ENCODE data around the gene TSPAN5.
A peak's percentile ranks its signal among the peaks of the same experiment; 100 is the strongest.
"Not testable (repeated sequence)": the region's sequence is repeated elsewhere in the genome, so short reads cannot be mapped to it uniquely, and the experiment has no call there.

Gene TSPAN5

DNA sequence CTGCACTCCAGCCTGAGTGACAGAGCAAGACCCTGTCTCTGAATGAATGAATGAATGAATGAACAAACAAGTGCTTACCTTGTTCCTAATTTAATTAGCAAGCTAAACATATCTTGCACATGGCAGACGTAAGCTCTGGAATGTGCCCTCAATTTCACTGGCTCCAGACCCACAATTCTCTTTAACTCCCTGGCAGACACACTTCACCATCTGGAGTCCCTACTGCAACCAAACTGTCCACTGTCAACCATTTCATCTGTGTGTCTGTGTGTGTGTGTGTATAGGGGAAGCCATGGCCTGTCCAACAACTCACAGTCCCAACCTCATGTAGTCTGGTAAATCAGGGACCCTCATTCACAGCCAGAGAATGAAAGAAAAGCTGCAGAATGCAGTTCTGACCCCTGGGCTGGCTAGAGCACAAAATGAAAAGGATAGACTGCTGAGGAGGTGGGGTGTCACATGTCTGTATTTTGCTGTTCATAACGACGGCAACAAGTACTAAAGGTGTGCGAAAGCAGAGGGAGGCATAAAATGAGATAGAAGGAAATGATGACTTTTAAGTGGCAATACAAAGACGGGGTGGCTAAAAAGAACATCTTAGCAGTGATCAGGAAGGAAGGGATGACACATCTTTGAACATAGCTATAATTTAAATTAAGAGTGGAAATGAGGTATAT lies 114.1 kb downstream of the TSPAN5 start:
- H3K36me3 ChIP-seq (ENCODE audit: control insufficient read depth, insufficient read depth, low read length): no peaks in the 10 kb centered on the region
- no peak overlapping the region for H3K9ac ChIP-seq (ENCODE audit: low read length)
- H3K9me3 ChIP-seq (ENCODE audit: control insufficient read depth, insufficient read depth, low read depth, low read length): no peaks in the 10 kb centered on the region
- H3K27ac ChIP-seq (ENCODE audit: low read depth, low read length): no peak overlapping the region
- 0 out of 2 replicates have a peak, but pooled peaks cover 3% of the 10 kb centered on the region for H3K4me1 ChIP-seq (ENCODE audit: control insufficient read depth, insufficient read depth, low read length)
- H3K4me3 ChIP-seq (ENCODE audit: low read depth, low read length): no peak overlapping the region
- no peaks in the 10 kb centered on the region for H3K27me3 ChIP-seq (ENCODE audit: control insufficient read depth, insufficient read depth, low read length)

DNA sequence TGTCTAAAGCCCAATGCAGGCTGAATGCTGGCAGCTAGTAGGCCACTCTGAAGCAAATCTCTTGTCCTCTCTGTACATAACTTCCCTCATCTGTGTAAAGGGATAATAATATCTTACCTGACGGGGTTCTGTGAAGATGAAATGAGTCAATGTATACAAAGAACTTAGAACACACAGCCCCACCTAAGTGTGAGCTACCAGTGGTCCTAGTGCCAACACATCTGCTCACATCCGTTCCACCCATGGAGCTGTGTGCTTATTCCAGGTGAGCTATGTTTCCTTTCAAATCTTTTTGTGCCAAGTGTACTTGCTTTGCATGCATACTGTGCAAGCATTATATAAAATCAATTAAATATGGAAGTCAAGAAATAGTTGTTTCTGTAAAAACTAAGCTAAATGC lies 116.4 kb downstream of the TSPAN5 start:
- Histone ChIP-seq H3K9ac (ENCODE audit: low read length) (no peak overlapping the region), H3K4me1 (ENCODE audit: control insufficient read depth, insufficient read depth, low read length) (peaks cover 5% of the 10 kb centered on the region), H3K4me3 (ENCODE audit: low read depth, low read length) (no peak overlapping the region), H3K27ac (ENCODE audit: low read depth, low read length) (no peak overlapping the region), H3K9me3 (ENCODE audit: control insufficient read depth, insufficient read depth, low read depth, low read length) (no peaks in the 10 kb centered on the region), H3K27me3 (ENCODE audit: control insufficient read depth, insufficient read depth, low read length) (no peaks in the 10 kb centered on the region), H3K36me3 (ENCODE audit: control insufficient read depth, insufficient read depth, low read length) (no peaks in the 10 kb centered on the region)

DNA sequence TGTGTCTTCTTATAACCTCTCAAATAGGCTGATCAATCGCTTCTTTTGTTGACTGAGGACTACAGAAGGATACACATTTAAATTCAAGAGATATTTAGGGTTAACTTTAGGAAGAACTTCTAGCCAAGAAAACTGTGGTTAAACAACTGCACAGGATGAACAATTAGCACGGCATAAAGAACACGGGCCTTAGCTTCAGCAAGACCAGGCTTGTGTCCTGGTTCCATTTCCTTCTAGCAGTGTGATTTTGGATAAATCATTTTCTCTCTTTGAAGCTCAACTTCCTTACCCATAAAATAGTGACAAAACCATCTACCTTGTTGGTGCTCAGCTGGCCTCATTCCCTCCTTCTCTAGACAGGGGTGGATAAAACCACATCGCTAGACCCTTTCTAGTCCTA lies 117.6 kb downstream of the TSPAN5 start:
- Histone ChIP-seq H3K4me1 (ENCODE audit: control insufficient read depth, insufficient read depth, low read length) (peaks cover 11% of the 10 kb centered on the region), H3K4me3 (ENCODE audit: low read depth, low read length) (no peak overlapping the region), H3K27me3 (ENCODE audit: control insufficient read depth, insufficient read depth, low read length) (no peaks in the 10 kb centered on the region), H3K36me3 (ENCODE audit: control insufficient read depth, insufficient read depth, low read length) (no peaks in the 10 kb centered on the region), H3K27ac (ENCODE audit: low read depth, low read length) (no peak overlapping the region), H3K9ac (ENCODE audit: low read length) (no peak overlapping the region), H3K9me3 (ENCODE audit: control insufficient read depth, insufficient read depth, low read depth, low read length) (no peaks in the 10 kb centered on the region)

DNA sequence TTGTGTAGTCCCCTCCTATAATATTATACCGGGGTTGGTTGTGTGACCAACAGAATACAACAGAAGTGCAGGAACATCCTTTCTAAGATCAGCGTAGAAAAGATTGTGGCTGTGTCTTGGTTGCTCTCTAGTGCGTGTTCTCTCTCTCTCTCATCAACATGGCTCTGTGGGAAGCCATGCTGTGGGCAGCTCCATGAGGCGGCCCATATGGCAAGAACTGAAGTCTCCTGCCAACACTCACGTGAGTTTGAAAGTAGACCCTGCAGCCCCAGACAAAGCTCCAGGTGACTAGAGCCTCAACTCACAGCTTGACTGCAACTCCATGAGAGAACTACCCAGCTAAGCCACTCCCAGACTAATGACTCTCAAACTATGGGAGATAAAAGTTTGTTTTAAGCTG lies 118.7 kb downstream of the TSPAN5 start:
- H3K4me1 ChIP-seq (ENCODE audit: control insufficient read depth, insufficient read depth, low read length): peaks cover 11% of the 10 kb centered on the region
- H3K9me3 ChIP-seq (ENCODE audit: control insufficient read depth, insufficient read depth, low read depth, low read length): no peaks in the 10 kb centered on the region
- H3K9ac ChIP-seq (ENCODE audit: low read length): no peak overlapping the region
- H3K27ac ChIP-seq (ENCODE audit: low read depth, low read length): no peak overlapping the region
- no peak overlapping the region for H3K4me3 ChIP-seq (ENCODE audit: low read depth, low read length)
- H3K27me3 ChIP-seq (ENCODE audit: control insufficient read depth, insufficient read depth, low read length): no peaks in the 10 kb centered on the region
- no peaks in the 10 kb centered on the region for H3K36me3 ChIP-seq (ENCODE audit: control insufficient read depth, insufficient read depth, low read length)

DNA sequence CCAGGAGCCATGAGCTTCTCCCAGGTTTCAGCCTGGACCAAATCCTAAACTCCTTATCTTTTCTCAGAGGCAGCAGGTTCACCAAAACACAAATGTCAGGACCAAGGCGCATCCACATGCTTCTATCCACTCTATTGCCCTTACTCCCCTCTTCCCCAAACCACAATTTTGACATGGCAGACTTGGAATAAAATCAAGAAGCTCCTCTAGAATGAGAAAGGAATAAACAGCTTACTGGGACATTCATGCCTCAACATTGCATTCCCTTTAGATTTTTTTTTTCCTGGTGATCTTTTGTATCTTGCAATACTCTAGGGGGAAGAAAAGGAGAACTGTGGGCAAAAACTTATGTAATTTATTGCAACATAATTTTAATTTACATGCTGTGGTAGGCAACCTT lies 119.1 kb downstream of the TSPAN5 start:
- Histone ChIP-seq H3K27me3 (ENCODE audit: control insufficient read depth, insufficient read depth, low read length) (no peaks in the 10 kb centered on the region), H3K9ac (ENCODE audit: low read length) (no peak overlapping the region), H3K9me3 (ENCODE audit: control insufficient read depth, insufficient read depth, low read depth, low read length) (no peaks in the 10 kb centered on the region), H3K4me1 (ENCODE audit: control insufficient read depth, insufficient read depth, low read length) (peaks cover 11% of the 10 kb centered on the region), H3K36me3 (ENCODE audit: control insufficient read depth, insufficient read depth, low read length) (no peaks in the 10 kb centered on the region), H3K4me3 (ENCODE audit: low read depth, low read length) (no peak overlapping the region), H3K27ac (ENCODE audit: low read depth, low read length) (no peak overlapping the region)

DNA sequence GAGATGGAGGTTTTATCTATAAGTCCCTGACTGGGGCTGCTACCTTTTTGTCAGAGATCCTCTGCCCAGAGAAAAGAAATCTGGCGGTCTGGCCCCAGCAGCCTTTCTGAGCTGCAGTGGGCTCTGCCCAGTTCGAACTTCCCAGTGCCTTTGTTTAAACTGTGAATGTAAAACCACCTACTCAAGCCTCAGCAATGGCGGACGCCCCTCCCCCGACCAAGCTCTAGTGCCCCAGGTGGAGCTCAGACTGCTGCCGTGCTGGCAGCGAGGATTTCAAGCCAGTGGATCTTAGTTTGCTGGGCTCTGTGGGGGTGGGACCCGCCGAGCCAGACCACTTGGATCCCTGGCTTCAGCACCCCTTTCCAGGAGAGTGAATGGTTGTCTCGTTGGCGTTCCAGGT lies 121.8 kb downstream of the TSPAN5 start:
- no peak overlapping the region for H3K27ac ChIP-seq (ENCODE audit: low read depth, low read length)

DNA sequence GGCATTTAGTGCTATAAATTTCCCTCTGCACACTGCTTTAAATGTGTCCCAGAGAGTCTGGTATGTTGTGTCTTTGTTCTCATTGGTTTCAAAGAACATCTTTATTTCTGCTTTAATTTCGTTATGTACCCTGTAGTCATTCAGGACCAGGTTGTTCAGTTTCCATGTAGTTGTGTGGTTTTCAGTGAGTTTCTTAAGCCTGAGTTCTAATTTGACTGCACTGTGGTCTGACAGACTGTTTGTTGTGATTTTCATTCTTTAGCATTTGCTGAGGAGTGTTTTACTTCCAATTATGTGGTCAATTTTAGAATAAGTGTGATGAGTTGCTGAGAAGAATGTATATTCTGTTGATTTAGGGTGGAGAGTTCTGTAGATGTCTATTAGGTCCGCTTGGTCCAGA lies 124.3 kb downstream of the TSPAN5 start:
- H3K4me1 ChIP-seq (ENCODE audit: control insufficient read depth, insufficient read depth, low read length): peaks cover 11% of the 10 kb centered on the region

More for the DNA sequence above, 121.8 kb downstream of the TSPAN5 start:
- Histone ChIP-seq H3K9ac (ENCODE audit: low read length) (peak overlapping the region; percentile 16), H3K4me1 (ENCODE audit: control insufficient read depth, insufficient read depth, low read length) (peaks cover 11% of the 10 kb centered on the region), H3K36me3 (ENCODE audit: control insufficient read depth, insufficient read depth, low read length) (no peaks in the 10 kb centered on the region), H3K9me3 (ENCODE audit: control insufficient read depth, insufficient read depth, low read depth, low read length) (no peaks in the 10 kb centered on the region), H3K27me3 (ENCODE audit: control insufficient read depth, insufficient read depth, low read length) (no peaks in the 10 kb centered on the region), H3K4me3 (ENCODE audit: low read depth, low read length) (no peak overlapping the region)

DNA sequence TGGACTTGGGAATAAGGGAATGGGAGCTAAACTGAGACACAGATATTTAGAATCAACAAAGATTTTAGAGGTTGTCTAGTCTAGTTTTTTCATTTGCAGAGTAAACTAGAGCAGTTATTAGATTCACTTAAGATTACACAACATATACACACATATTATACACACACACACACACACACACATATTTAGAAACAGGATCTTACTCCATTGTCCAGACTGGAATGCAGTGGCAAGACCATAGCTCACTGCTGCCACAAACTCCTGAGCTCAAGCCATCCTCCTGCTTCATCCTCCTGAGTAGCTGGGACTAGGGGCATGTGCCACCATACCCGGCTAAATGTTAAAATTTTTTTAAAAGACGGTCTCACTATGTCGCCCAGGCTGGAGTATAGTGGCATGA lies 127.8 kb downstream of the TSPAN5 start:
- no peak overlapping the region for H3K9ac ChIP-seq (ENCODE audit: low read length)
- H3K4me1 ChIP-seq (ENCODE audit: control insufficient read depth, insufficient read depth, low read length): no peaks in the 10 kb centered on the region
- no peak overlapping the region for H3K27ac ChIP-seq (ENCODE audit: low read depth, low read length)
- H3K27me3 ChIP-seq (ENCODE audit: control insufficient read depth, insufficient read depth, low read length): no peaks in the 10 kb centered on the region
- H3K9me3 ChIP-seq (ENCODE audit: control insufficient read depth, insufficient read depth, low read depth, low read length): no peaks in the 10 kb centered on the region
- H3K4me3 ChIP-seq (ENCODE audit: low read depth, low read length): no peak overlapping the region
- H3K36me3 ChIP-seq (ENCODE audit: control insufficient read depth, insufficient read depth, low read length): no peaks in the 10 kb centered on the region

More for the DNA sequence above, 124.3 kb downstream of the TSPAN5 start:
- not testable (repeated sequence) for H3K9me3 ChIP-seq (ENCODE audit: control insufficient read depth, insufficient read depth, low read depth, low read length); H3K27me3 ChIP-seq (ENCODE audit: control insufficient read depth, insufficient read depth, low read length); H3K9ac ChIP-seq (ENCODE audit: low read length); H3K36me3 ChIP-seq (ENCODE audit: control insufficient read depth, insufficient read depth, low read length); H3K27ac ChIP-seq (ENCODE audit: low read depth, low read length); H3K4me3 ChIP-seq (ENCODE audit: low read depth, low read length)

DNA sequence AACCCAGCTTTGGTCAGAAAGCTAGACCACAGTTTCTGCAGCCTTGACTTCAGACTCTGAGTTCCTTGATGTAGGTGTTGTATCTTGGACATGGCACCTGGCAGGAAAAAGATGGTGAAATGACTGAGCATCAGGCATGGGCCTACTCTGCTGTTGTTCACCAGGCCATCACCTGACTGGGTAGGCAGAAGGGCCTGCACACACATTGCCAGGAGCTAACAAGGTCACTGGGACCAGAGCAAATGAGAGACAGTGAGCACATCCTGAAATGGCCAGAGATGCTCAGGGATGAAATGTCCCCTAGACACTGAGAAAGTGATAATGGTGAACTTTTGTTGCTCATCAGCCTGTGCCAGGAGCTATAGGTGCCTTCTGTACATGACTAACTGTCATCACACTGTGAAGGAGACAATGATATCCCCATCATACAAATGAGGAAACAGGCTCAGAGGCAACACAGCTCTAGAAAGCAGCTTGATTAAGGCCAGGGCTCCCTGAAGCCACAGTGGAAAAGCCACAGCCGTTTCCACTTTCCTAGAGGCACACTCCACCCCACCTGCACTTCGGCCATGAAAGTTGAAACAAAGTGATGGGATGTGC lies 128.3 kb downstream of the TSPAN5 start:
- H3K36me3 ChIP-seq (ENCODE audit: control insufficient read depth, insufficient read depth, low read length): no peaks in the 10 kb centered on the region
- no peak overlapping the region for H3K27ac ChIP-seq (ENCODE audit: low read depth, low read length)
- no peaks in the 10 kb centered on the region for H3K27me3 ChIP-seq (ENCODE audit: control insufficient read depth, insufficient read depth, low read length)
- H3K4me3 ChIP-seq (ENCODE audit: low read depth, low read length): no peak overlapping the region
- H3K4me1 ChIP-seq (ENCODE audit: control insufficient read depth, insufficient read depth, low read length): no peaks in the 10 kb centered on the region
- H3K9me3 ChIP-seq (ENCODE audit: control insufficient read depth, insufficient read depth, low read depth, low read length): no peaks in the 10 kb centered on the region
- no peak overlapping the region for H3K9ac ChIP-seq (ENCODE audit: low read length)

DNA sequence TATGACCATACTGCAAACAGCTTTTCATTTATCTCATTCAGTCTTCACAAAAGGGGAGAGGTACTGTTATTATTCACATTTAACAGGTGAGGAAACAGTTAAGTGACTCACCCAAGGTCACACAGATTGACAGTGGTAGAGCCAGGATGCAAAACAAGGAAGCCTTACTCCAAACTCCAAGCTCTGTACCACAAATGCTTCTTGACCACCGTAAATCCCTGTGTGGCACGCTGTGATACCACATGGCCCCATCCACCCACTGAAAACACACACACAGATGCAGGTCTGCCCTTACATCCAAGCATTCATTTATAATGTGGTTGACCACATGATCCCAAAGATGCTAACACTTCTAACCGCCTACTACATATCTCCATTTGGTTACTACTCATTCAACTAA lies 129.5 kb downstream of the TSPAN5 start:
- H3K4me3 ChIP-seq (ENCODE audit: low read depth, low read length): no peak overlapping the region

DNA sequence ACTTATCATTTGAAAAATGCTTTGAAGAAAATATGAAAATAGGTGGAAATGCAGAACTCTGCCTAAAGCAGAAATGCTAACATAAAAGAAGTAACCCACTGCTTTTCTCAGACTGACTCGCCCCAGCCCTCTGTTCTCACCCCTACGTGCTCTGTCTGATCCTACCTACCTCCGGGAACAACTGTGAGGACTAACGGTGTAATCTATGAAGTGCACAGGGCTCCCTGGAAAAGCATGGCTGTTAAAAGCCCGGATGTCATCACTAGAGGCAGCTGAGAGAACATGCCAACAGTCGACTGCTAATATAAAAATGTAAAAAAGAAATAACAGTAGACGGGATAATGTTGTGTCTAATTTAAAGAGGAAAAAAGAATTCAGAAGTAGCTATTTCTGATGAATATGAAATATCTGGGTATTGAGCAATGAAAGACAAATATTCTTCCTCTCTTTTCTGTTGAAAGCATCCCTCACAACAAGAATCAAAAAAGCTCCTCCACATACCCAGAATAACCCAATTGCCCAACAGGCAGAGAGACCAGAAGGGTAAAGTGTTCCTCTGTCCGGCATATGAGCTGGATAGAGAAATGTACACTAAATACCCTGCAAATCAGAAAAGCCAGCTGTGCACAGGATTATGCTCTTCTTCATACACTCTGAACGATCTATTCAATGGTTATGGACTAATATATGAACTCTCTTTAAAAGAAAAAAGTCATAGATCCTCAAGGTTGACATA lies 130.7 kb downstream of the TSPAN5 start:
- no peaks in the 10 kb centered on the region for H3K36me3 ChIP-seq (ENCODE audit: control insufficient read depth, insufficient read depth, low read length)
- no peaks in the 10 kb centered on the region; the same call in 1 of the 2 replicates for H3K4me1 ChIP-seq (ENCODE audit: control insufficient read depth, insufficient read depth, low read length)
- no peaks in the 10 kb centered on the region for H3K9me3 ChIP-seq (ENCODE audit: control insufficient read depth, insufficient read depth, low read depth, low read length)
- no peak overlapping the region for H3K4me3 ChIP-seq (ENCODE audit: low read depth, low read length)
- no peak overlapping the region for H3K9ac ChIP-seq (ENCODE audit: low read length)
- H3K27me3 ChIP-seq (ENCODE audit: control insufficient read depth, insufficient read depth, low read length): no peaks in the 10 kb centered on the region
- H3K27ac ChIP-seq (ENCODE audit: low read depth, low read length): no peak overlapping the region

More for the DNA sequence above, 129.5 kb downstream of the TSPAN5 start:
- Histone ChIP-seq H3K9ac (ENCODE audit: low read length) (no peak overlapping the region), H3K27ac (ENCODE audit: low read depth, low read length) (no peak overlapping the region), H3K4me1 (ENCODE audit: control insufficient read depth, insufficient read depth, low read length) (no peaks in the 10 kb centered on the region), H3K36me3 (ENCODE audit: control insufficient read depth, insufficient read depth, low read length) (no peaks in the 10 kb centered on the region), H3K27me3 (ENCODE audit: control insufficient read depth, insufficient read depth, low read length) (no peaks in the 10 kb centered on the region), H3K9me3 (ENCODE audit: control insufficient read depth, insufficient read depth, low read depth, low read length) (no peaks in the 10 kb centered on the region)
